Measurements from ENCODE around the gene LRRC36. TPM values are rescaled to one million over a fixed set of nuclear protein-coding genes. Genes with fewer than 3 reads are reported as not detected.

Gene LRRC36
- total and polyA plus RNA-seq, 2 donors from 2014 or later = 2.6 to 3.1 TPM

DNA sequence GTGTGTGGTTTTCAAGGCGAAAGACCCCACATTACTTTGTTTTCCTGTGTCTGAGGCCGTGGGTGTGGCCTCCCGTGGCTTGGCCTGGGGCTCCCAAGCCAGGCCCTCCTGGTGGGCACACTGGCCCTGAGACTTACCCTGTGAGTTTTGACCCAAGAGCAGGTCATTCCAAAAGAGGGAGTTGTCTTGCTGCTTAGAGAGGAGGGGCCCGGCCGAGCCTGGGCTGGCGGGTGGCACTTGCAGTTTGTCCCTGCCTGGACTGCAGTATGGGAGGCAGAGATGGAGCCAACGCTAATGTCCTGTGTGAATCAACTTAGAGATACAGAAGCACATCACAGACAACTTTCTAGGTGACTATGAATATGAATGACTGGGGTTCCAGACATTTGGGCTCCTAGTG, 24.5 kb upstream of the LRRC36 start:
- Histone ChIP-seq H3K27me3 (ENCODE audit: control insufficient read depth, insufficient read depth, low read length) (no peaks in the 10 kb centered on the region), H3K9me3 (ENCODE audit: control insufficient read depth in 2 of 3, insufficient read depth in 1 of 3, low read length in 3 of 3) (no peaks in the 10 kb centered on the region), H3K4me1 (ENCODE audit: control insufficient read depth in 2 of 3, insufficient read depth in 2 of 3, low read depth in 1 of 3, low read length in 3 of 3) (no peaks in the 10 kb centered on the region), H3K9ac (ENCODE audit: low read length in 3 of 3) (no peak overlapping the region), H3K27ac (ENCODE audit: low read depth in 2 of 2, low read length in 2 of 2) (peak overlapping the region in 1 of 2 donors; percentile 30), H3K4me3 (ENCODE audit: low read length in 3 of 3) (no peak overlapping the region), H3K36me3 (ENCODE audit: control insufficient read depth in 2 of 3, insufficient read depth in 3 of 3, low read length in 3 of 3) (no peaks in the 10 kb centered on the region)
- FAIRE-seq = no peak
- TF ChIP-seq, protein P1, sequence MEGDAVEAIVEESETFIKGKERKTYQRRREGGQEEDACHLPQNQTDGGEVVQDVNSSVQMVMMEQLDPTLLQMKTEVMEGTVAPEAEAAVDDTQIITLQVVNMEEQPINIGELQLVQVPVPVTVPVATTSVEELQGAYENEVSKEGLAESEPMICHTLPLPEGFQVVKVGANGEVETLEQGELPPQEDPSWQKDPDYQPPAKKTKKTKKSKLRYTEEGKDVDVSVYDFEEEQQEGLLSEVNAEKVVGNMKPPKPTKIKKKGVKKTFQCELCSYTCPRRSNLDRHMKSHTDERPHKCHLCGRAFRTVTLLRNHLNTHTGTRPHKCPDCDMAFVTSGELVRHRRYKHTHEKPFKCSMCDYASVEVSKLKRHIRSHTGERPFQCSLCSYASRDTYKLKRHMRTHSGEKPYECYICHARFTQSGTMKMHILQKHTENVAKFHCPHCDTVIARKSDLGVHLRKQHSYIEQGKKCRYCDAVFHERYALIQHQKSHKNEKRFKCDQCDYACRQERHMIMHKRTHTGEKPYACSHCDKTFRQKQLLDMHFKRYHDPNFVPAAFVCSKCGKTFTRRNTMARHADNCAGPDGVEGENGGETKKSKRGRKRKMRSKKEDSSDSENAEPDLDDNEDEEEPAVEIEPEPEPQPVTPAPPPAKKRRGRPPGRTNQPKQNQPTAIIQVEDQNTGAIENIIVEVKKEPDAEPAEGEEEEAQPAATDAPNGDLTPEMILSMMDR (IDR thresholded peaks at IDR 0.05; ENCODE audit: borderline replicate concordance, extremely low read depth, insufficient read depth) = no peak
- intact Hi-C loops (cut with DNase I) = no loop called here
- no peak for DNase-seq

DNA sequence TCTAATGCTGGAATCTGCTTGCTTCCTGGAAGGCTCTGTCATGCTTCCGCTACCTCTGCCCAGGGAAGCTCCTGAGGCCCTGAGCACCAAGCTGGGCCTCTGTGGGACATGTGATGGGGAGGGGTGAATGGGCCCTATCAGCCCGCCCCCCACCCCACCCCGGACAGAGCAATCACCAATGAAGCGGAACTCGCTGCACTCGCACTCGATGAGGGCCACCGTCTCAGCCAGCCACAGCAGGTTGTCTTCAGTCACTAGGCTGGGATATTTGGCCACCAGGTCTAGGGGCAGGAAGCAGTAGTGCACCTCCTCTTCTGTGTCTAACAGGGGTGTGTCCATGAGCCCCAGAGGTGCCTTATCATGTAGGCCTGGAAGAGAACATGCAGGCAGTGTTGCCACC, 23.6 kb upstream of the LRRC36 start:
- FAIRE-seq (no peak), DNase-seq (peak in 1 of 5 donors; percentile 29)
- TF ChIP-seq, protein P1 (IDR thresholded peaks at IDR 0.05; ENCODE audit: borderline replicate concordance, extremely low read depth, insufficient read depth) = no peak
- Histone ChIP-seq H3K27ac (ENCODE audit: low read depth in 2 of 2, low read length in 2 of 2) (no peak overlapping the region), H3K9me3 (ENCODE audit: control insufficient read depth in 2 of 3, insufficient read depth in 1 of 3, low read length in 3 of 3) (no peaks in the 10 kb centered on the region), H3K9ac (ENCODE audit: low read length in 3 of 3) (no peak overlapping the region), H3K4me1 (ENCODE audit: control insufficient read depth in 2 of 3, insufficient read depth in 2 of 3, low read depth in 1 of 3, low read length in 3 of 3) (no peaks in the 10 kb centered on the region), H3K4me3 (ENCODE audit: low read length in 3 of 3) (no peak overlapping the region), H3K27me3 (ENCODE audit: control insufficient read depth, insufficient read depth, low read length) (no peaks in the 10 kb centered on the region), H3K36me3 (ENCODE audit: control insufficient read depth in 2 of 3, insufficient read depth in 3 of 3, low read length in 3 of 3) (no peaks in the 10 kb centered on the region)
- intact Hi-C loops (cut with DNase I) = no loop called here

DNA sequence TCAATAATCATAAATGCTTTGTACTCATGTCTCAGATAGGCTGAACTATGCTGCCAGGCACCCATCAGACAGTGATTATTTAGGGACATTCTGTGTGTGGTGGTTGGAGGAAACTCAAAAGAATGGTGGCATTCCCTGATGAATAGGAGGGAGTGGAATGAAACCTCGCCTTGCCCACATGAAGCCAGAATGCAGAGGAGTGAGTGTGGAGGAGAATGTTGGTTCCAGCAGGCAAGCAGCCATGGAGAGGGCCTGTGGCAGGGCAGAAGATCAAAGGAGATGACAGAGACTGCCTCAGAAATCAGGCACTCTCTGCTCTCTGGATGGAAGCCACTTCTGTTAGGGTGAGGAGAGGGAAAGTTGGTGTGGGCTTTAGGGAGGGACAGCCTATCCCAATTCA, 22.6 kb upstream of the LRRC36 start:
- intact Hi-C loops (cut with DNase I) = no loop called here

More for the DNA sequence above, 22.6 kb upstream of the LRRC36 start:
- FAIRE-seq (no peak), DNase-seq (no peak)
- H3K9ac ChIP-seq (ENCODE audit: low read length in 3 of 3) = no peak overlapping the region
- H3K9me3 ChIP-seq (ENCODE audit: control insufficient read depth in 2 of 3, insufficient read depth in 1 of 3, low read length in 3 of 3) = no peaks in the 10 kb centered on the region
- H3K27ac ChIP-seq (ENCODE audit: low read depth in 2 of 2, low read length in 2 of 2) = no peak overlapping the region
- H3K36me3 ChIP-seq (ENCODE audit: control insufficient read depth in 2 of 3, insufficient read depth in 3 of 3, low read length in 3 of 3) = no peaks in the 10 kb centered on the region
- H3K4me1 ChIP-seq (ENCODE audit: control insufficient read depth in 2 of 3, insufficient read depth in 2 of 3, low read depth in 1 of 3, low read length in 3 of 3) = no peaks in the 10 kb centered on the region
- H3K4me3 ChIP-seq (ENCODE audit: low read length in 3 of 3) = no peak overlapping the region
- TF ChIP-seq, protein P1 (IDR thresholded peaks at IDR 0.05; ENCODE audit: borderline replicate concordance, extremely low read depth, insufficient read depth) = no peak
- H3K27me3 ChIP-seq (ENCODE audit: control insufficient read depth, insufficient read depth, low read length) = no peaks in the 10 kb centered on the region

Data from kidney (tissue), 14 donors.